Nephron progenitor cell (in vitro differentiated cells): ENCODE measurements around the gene EVA1B.

Experiments used
- DNase-seq: peaks from one replicate; pipeline ENCODE4 v3.0.0; 2021
- H3K27ac Mint-ChIP-seq: 2 replicates; pipeline ENCODE4 v1.8.0; 2021; ENCODE audit warnings: mild to moderate bottlenecking, moderate library complexity, mixed read lengths
- H3K27me3 Mint-ChIP-seq: 2 replicates; pipeline ENCODE4 v1.8.0; 2021; ENCODE audit warnings: mild to moderate bottlenecking, low read depth, mixed read lengths; ENCODE audit not compliant: poor library complexity
- H3K36me3 Mint-ChIP-seq: 2 replicates; pipeline ENCODE4 v1.8.0; 2021; ENCODE audit warnings: low read depth, mixed read lengths
- H3K4me1 Mint-ChIP-seq: 2 replicates; pipeline ENCODE4 v1.8.0; 2021; ENCODE audit warnings: mixed read lengths
- H3K4me3 Mint-ChIP-seq: 2 replicates; pipeline ENCODE4 v1.8.0; 2021; ENCODE audit warnings: mild to moderate bottlenecking, moderate library complexity, mixed read lengths
- H3K9me3 Mint-ChIP-seq: 2 replicates; pipeline ENCODE4 v1.8.0; 2021; ENCODE audit warnings: mild to moderate bottlenecking, moderate library complexity, mixed read lengths
- CTCF ChIP-seq: fragments of 200-600 bp; sonication (generic); IDR thresholded peaks from 2 replicates; pipeline ENCODE4 v1.5.0; 2021; ENCODE audit warnings: antibody characterized with exemption

EVA1B gene

GRCh38 chr1:36320767-36321118 is 2.7 kb downstream of the EVA1B start:
- no peak overlapping the region for H3K27ac Mint-ChIP-seq
- peaks cover 10% of the 10 kb centered on the region for H3K27me3 Mint-ChIP-seq
- no peak for TF ChIP-seq CTCF
- peak overlapping the region; percentile 74 for H3K4me3 Mint-ChIP-seq
- peaks cover 43% of the 10 kb centered on the region for H3K4me1 Mint-ChIP-seq
- no peak for DNase-seq
- H3K36me3 Mint-ChIP-seq = peaks cover 10% of the 10 kb centered on the region
- no peaks in the 10 kb centered on the region for H3K9me3 Mint-ChIP-seq

DNA sequence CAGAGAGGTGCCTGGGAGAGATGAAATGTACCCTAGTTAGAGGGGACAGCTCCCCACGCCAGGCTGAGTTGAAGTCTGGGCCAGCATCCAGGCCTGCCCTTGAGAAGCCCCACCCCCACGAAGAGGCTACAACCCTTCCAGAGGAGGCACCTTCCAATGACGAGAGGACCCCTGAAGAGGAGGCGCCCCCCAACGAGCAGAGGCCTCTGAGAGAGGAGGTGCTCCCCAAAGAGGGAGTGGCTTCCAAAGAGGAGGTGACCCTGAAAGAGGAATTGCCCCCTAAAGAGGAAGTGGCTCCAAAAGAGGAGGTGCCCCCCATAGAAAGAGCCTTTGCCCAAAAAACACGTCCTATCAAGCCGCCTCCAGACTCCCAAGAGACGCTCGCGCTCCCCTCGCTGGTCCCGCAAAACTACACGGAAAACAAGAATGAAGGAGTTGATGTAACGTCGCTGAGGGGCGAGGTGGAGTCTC is 3.1 kb downstream of the EVA1B start:
- no peaks in the 10 kb centered on the region for H3K9me3 Mint-ChIP-seq
- H3K27me3 Mint-ChIP-seq = peaks cover 10% of the 10 kb centered on the region
- no peak for TF ChIP-seq CTCF
- DNase-seq = no peak
- peak overlapping the region; percentile 74 for H3K4me3 Mint-ChIP-seq
- H3K4me1 Mint-ChIP-seq = peaks cover 42% of the 10 kb centered on the region
- peaks cover 14% of the 10 kb centered on the region for H3K36me3 Mint-ChIP-seq
- no peak overlapping the region for H3K27ac Mint-ChIP-seq

DNA sequence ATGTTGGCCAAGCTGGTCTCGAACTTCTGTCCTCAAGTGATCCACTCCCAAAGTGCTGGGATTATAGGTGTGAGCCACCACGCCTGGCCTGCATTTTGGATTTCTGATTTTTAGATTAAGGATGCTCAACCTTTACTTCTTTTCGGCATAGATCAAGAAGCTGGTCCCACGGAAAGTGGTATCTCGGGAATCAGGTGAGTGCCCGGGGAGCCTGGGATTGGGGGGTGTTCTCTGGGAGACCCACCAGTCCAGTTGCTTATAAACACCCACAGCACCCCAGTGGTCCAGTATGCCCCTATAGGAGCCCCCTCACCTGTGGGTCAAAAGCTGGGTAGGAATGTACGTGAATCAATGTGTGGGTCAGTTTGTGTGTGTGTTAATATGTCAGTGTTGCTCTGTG is 14.0 kb downstream of the EVA1B start:
- Mint-ChIP-seq H3K36me3 (peaks cover 38% of the 10 kb centered on the region), H3K27me3 (no peaks in the 10 kb centered on the region), H3K27ac (no peak overlapping the region), H3K9me3 (no peaks in the 10 kb centered on the region), H3K4me1 (peaks cover 26% of the 10 kb centered on the region), H3K4me3 (peak overlapping the region; percentile 21)
- DNase-seq = no peak
- no peak for TF ChIP-seq CTCF

GRCh38 chr1:36307601-36308330 is 15.7 kb downstream of the EVA1B start:
- no peak overlapping the region for H3K27ac Mint-ChIP-seq
- H3K4me1 Mint-ChIP-seq = peaks cover 26% of the 10 kb centered on the region
- H3K27me3 Mint-ChIP-seq = no peaks in the 10 kb centered on the region
- no peak for TF ChIP-seq CTCF
- peaks cover 48% of the 10 kb centered on the region for H3K36me3 Mint-ChIP-seq
- peak; percentile 19 for DNase-seq
- H3K4me3 Mint-ChIP-seq = peak overlapping the region; percentile 91
- no peaks in the 10 kb centered on the region for H3K9me3 Mint-ChIP-seq

DNA sequence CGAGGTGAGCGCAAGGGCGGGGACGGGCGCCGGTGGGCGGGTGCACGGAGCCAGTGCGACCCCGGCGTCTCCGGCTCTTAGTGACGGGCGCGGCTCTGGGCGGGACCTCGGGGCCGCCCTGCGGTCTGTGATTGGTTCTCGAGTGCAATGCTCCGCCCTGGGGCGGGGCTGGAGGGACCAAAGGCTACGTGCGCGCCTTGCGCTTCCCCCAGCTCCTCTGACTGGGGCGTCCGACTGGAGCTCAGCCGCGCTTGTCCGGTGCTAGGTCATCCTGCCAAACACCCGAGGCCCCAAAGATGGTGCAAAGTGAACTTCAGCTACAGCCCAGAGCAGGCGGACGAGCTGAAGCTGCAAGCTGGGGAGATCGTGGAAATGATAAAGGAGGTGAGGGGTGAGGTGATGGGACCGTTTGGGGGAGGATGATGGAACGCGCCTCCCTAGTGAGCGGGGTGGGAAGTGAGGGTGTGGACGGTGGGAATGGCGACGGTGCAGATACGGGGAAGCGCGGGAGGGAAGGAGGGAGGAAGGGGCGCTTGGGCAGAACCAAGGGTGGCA is 16.5 kb downstream of the EVA1B start:
- Mint-ChIP-seq H3K27me3 (no peaks in the 10 kb centered on the region), H3K4me3 (peak overlapping the region; percentile 91), H3K4me1 (peaks cover 26% of the 10 kb centered on the region), H3K36me3 (peaks cover 50% of the 10 kb centered on the region), H3K9me3 (no peaks in the 10 kb centered on the region), H3K27ac (no peak overlapping the region)
- DNase-seq = peak; percentile 97
- no peak for TF ChIP-seq CTCF
